ENCODE results near the gene KIF21B. TPM values are rescaled to one million over a fixed set of nuclear protein-coding genes. Genes with fewer than 3 reads are reported as not detected.

Gene KIF21B
- total RNA-seq, 2 experiments from 2014 or later: 45.5 to 46.3 TPM

DNA sequence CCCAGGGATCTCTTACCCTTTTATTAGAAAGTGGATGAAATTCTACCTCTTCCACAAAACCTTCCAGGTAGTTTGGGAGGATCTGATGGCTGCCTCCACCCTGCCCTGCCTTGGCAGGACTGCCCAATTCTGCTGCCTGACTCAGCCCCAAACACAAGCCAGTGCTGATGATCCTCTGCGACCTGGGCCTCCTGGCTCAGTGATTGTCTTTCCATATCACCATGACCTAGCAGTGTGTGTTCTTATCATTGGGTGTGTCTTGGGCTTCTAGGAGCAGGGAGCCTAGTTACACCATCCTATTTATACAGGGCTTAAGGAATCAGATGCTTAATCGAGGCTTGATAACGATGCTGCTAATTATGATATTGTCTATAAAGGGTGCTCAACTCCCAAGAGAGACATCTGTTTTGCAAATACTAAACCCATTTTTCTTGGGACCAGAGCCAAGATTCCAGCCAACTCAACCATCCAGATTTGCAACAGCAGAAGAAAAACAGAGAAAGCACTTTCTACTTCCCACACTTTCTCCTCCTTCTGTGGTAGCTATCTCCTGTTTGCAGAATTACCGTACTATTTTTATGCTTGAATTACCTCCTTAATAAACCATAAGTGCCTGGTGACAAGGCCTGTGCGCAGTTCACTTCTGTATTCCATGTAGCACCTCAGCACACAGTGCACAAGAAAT, 36.5 kb upstream of the KIF21B start:
- CTCF ChIA-PET: no interaction called here
- Mint-ChIP-seq H3K36me3 (ENCODE audit: low read depth) (no peaks in the 10 kb centered on the region), H3K4me1 (ENCODE audit: low read depth) (peaks cover 13% of the 10 kb centered on the region), H3K9me3 (peaks cover 3% of the 10 kb centered on the region), H3K27me3 (ENCODE audit: low read depth) (no peaks in the 10 kb centered on the region), H3K4me3 (no peak overlapping the region), H3K27ac (no peak overlapping the region)
- intact Hi-C loops (cut with micrococcal nuclease): no loop called here
- no peak for DNase-seq

GRCh38 chr1:201059401-201059800, 35.9 kb upstream of the KIF21B start:
- H3K9me3 Mint-ChIP-seq: peaks cover 3% of the 10 kb centered on the region
- H3K27ac Mint-ChIP-seq: no peak overlapping the region
- H3K4me3 Mint-ChIP-seq: no peak overlapping the region
- peaks cover 13% of the 10 kb centered on the region for H3K4me1 Mint-ChIP-seq (ENCODE audit: low read depth)
- H3K36me3 Mint-ChIP-seq (ENCODE audit: low read depth): no peaks in the 10 kb centered on the region
- H3K27me3 Mint-ChIP-seq (ENCODE audit: low read depth): no peaks in the 10 kb centered on the region
- intact Hi-C loops (cut with micrococcal nuclease): no loop called here
- DNase-seq: no peak
- CTCF ChIA-PET: interaction anchor here (0.8 kb wide), 1 partner anchor 88 kb away, joined by 3 read pairs; no protein-coding TSS in a partner anchor

- no peak overlapping the region for H3K27ac Mint-ChIP-seq
- DNase-seq: no peak
- intact Hi-C loops (cut with micrococcal nuclease): no loop called here
- no peaks in the 10 kb centered on the region for H3K36me3 Mint-ChIP-seq (ENCODE audit: low read depth)
- no peaks in the 10 kb centered on the region for H3K27me3 Mint-ChIP-seq (ENCODE audit: low read depth)
- H3K9me3 Mint-ChIP-seq: peaks cover 3% of the 10 kb centered on the region
- CTCF ChIA-PET: interaction anchor here (0.6 kb wide), 1 partner anchor 129 kb away, joined by 3 read pairs; no protein-coding TSS in a partner anchor
- H3K4me3 Mint-ChIP-seq: no peak overlapping the region
- H3K4me1 Mint-ChIP-seq (ENCODE audit: low read depth): peaks cover 13% of the 10 kb centered on the region
Measured at GRCh38 chr1:201054091-201054543, 30.6 kb upstream of the KIF21B start.

GRCh38 chr1:201053155-201053860, 29.8 kb upstream of the KIF21B start:
- Mint-ChIP-seq H3K4me1 (ENCODE audit: low read depth) (peaks cover 13% of the 10 kb centered on the region), H3K27me3 (ENCODE audit: low read depth) (no peaks in the 10 kb centered on the region), H3K4me3 (no peak overlapping the region), H3K36me3 (ENCODE audit: low read depth) (no peaks in the 10 kb centered on the region), H3K27ac (no peak overlapping the region), H3K9me3 (peaks cover 3% of the 10 kb centered on the region)
- no peak for DNase-seq
- intact Hi-C loops (cut with micrococcal nuclease): no loop called here
- CTCF ChIA-PET: interaction anchor here (2.3 kb wide), 1 partner anchor 74 kb away, joined by 10 read pairs; no protein-coding TSS in a partner anchor

DNA sequence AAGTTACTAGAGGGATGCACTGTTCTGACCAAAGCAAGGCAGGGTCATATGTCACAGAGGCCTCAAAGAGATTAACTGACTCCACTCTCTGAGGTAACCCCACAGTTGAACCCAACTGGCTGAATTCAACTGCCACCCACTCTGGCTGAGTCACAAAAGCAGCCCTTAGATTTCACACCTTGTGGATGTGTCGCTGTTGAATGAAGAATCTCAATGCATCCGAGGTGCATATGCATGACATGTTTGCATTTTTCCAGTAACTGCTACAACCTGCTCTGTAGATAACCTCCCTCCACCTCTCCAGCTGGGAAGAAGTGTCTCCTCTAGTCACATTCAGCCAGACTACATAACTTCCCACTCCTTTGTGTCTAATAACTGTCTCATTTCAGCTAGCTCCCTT, 27.9 kb upstream of the KIF21B start:
- H3K4me3 Mint-ChIP-seq: no peak overlapping the region
- no peaks in the 10 kb centered on the region for H3K4me1 Mint-ChIP-seq (ENCODE audit: low read depth)
- H3K27ac Mint-ChIP-seq: no peak overlapping the region
- H3K27me3 Mint-ChIP-seq (ENCODE audit: low read depth): no peaks in the 10 kb centered on the region
- CTCF ChIA-PET: interaction anchor here (1.1 to 2.3 kb wide), 3 partner anchors 26 to 80 kb away, joined by 4 to 10 read pairs (median 5); no protein-coding TSS in a partner anchor
- intact Hi-C loops (cut with micrococcal nuclease): no loop called here
- peak; percentile 25 for DNase-seq
- no peaks in the 10 kb centered on the region for H3K36me3 Mint-ChIP-seq (ENCODE audit: low read depth)
- no peaks in the 10 kb centered on the region for H3K9me3 Mint-ChIP-seq

GRCh38 chr1:201050515-201051277, 27.2 kb upstream of the KIF21B start:
- Mint-ChIP-seq H3K27ac (no peak overlapping the region), H3K27me3 (ENCODE audit: low read depth) (no peaks in the 10 kb centered on the region), H3K36me3 (ENCODE audit: low read depth) (no peaks in the 10 kb centered on the region), H3K4me1 (ENCODE audit: low read depth) (no peaks in the 10 kb centered on the region), H3K4me3 (no peak overlapping the region), H3K9me3 (no peaks in the 10 kb centered on the region)
- no peak for DNase-seq
- CTCF ChIA-PET: interaction anchor here (0.6 to 2.3 kb wide), 4 partner anchors 71 to 88 kb away, joined by 3 to 10 read pairs (median 5); no protein-coding TSS in a partner anchor
- intact Hi-C loops (cut with micrococcal nuclease): no loop called here

DNA sequence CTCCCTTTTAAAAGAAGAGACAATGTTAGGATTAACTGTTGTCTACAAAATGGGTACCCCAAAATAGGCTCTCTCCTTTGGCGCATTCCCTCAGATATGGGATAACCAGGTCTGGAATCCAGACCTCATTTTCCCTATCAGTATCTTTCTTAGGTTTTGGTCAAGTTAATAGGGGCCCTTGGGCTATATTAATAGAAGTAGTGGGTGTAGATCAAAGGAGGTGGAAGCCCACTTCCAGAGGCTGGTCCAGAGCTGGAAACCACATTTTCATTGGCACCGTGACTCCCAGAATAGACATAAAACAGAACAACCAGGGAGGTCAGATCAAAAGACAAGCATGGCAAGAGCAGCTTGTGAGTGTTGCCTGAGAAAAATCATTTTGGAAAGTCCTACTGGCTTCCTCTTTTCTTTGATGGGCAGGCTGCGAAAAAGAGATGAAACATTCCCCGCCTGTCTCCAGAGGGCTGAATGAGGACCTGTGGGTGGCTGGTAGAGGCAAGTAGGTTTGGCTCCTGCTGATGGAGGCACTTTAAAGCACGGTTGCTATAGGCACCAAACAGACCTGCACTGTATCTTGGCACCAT, 25.8 kb upstream of the KIF21B start:
- no peaks in the 10 kb centered on the region for H3K36me3 Mint-ChIP-seq (ENCODE audit: low read depth)
- CTCF ChIA-PET: interaction anchor here (0.8 to 0.9 kb wide), 3 partner anchors 9 to 78 kb away, joined by 3 to 5 read pairs (median 3); no protein-coding TSS in a partner anchor
- no peaks in the 10 kb centered on the region for H3K9me3 Mint-ChIP-seq
- H3K4me1 Mint-ChIP-seq (ENCODE audit: low read depth): no peaks in the 10 kb centered on the region
- no peak for DNase-seq
- no peak overlapping the region for H3K4me3 Mint-ChIP-seq
- intact Hi-C loops (cut with micrococcal nuclease): loop anchor here (10.0 kb wide), 1 partner anchor 245 kb away; no protein-coding TSS in a partner anchor
- H3K27me3 Mint-ChIP-seq (ENCODE audit: low read depth): no peaks in the 10 kb centered on the region
- H3K27ac Mint-ChIP-seq: no peak overlapping the region

DNA sequence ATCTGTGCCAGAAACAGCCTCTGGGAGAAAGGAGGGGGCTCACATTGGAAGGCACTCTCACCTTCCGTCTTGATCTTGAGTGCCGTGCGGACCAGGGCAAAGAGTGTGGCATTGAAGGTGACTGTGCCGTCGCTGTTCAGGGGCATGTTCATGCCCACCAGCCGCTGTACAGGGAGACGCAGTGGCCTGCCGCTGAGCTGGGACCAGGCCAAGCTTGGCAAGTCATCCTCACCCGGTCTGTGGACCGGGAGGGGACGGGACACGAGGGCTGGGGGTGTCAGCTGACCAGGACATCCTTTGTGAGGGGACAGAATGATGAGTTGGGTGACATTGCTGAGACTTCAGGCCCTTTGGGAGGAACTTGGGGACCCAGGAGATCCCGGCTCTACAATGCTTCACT, 25.0 kb upstream of the KIF21B start:
- no peaks in the 10 kb centered on the region for H3K9me3 Mint-ChIP-seq
- DNase-seq: no peak
- H3K27me3 Mint-ChIP-seq (ENCODE audit: low read depth): no peaks in the 10 kb centered on the region
- H3K27ac Mint-ChIP-seq: no peak overlapping the region
- no peaks in the 10 kb centered on the region for H3K4me1 Mint-ChIP-seq (ENCODE audit: low read depth)
- no peak overlapping the region for H3K4me3 Mint-ChIP-seq
- CTCF ChIA-PET: interaction anchor here (0.9 to 2.1 kb wide), 4 partner anchors 10 to 206 kb away, joined by 3 to 13 read pairs (median 4); no protein-coding TSS in a partner anchor
- intact Hi-C loops (cut with micrococcal nuclease): loop anchor here (10.0 kb wide), 1 partner anchor 244 kb away; no protein-coding TSS in a partner anchor
- no peaks in the 10 kb centered on the region for H3K36me3 Mint-ChIP-seq (ENCODE audit: low read depth)

DNA sequence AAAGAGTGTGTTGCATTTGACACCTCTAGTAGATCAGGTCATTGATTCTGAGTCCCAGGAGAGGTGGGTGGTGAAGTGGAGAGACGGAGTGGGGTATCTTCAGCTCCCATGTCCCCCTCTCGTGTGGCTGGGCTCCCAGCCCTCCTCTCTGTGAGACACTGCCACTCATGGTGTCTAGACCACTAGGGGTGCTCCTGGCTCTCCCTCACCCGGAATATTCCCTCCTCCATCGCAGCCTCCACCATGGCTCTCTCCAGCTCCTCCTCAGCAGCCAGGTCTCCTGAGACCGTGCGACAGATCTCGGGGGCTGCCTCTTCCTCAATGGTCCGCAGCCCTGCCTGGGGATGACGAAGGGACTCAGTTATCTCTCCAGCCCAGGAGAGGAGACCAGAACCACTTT, 20.6 kb upstream of the KIF21B start:
- no peak for DNase-seq
- Mint-ChIP-seq H3K27me3 (ENCODE audit: low read depth) (no peaks in the 10 kb centered on the region), H3K9me3 (no peaks in the 10 kb centered on the region), H3K4me1 (ENCODE audit: low read depth) (no peaks in the 10 kb centered on the region), H3K36me3 (ENCODE audit: low read depth) (no peaks in the 10 kb centered on the region), H3K27ac (no peak overlapping the region), H3K4me3 (no peak overlapping the region)
- intact Hi-C loops (cut with micrococcal nuclease): loop anchor here (10.0 kb wide), 1 partner anchor 239 kb away; no protein-coding TSS in a partner anchor
- CTCF ChIA-PET: interaction anchor here (0.9 to 9.3 kb wide), 5 partner anchors 18 to 72 kb away, joined by 3 to 161 read pairs (median 7); no protein-coding TSS in a partner anchor

DNA sequence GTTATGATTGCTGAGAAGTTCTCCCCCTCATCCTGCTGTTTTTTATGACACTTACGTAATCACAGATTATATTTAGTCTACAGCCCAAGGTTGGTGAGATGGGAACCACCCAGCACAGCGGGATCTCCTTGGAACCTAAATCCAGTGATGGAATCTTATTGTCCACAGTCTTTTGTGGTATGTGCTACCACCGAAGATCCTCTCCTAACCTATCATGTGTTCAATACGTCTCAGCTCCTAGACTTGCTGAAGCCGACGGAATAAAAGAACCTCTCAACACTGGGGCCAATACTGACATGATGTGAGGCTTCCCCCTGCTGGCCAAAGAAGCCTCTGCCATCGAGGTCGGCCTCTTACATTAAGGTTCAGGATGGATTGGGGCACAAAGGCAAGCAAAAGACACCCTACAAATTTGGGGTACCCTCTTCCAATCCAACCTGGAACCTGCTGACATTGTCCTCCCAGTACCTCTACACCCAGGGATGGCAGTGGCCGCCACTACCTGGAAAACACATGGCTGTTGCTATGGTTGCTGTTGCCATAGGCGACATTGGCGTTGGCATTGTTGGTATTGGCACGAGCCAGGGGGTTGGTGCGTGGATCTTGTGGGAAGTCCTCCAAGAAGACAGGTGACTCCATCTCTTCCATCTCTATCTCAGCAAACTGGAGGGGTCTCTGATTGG, 19.4 kb upstream of the KIF21B start:
- peak; percentile 83 for DNase-seq
- Mint-ChIP-seq H3K4me1 (ENCODE audit: low read depth) (no peaks in the 10 kb centered on the region), H3K36me3 (ENCODE audit: low read depth) (no peaks in the 10 kb centered on the region), H3K9me3 (no peaks in the 10 kb centered on the region), H3K4me3 (no peak overlapping the region), H3K27me3 (ENCODE audit: low read depth) (no peaks in the 10 kb centered on the region), H3K27ac (no peak overlapping the region)
- CTCF ChIA-PET: interaction anchor here (0.7 to 9.3 kb wide), 11 partner anchors 15 to 420 kb away, joined by 3 to 161 read pairs (median 7); no protein-coding TSS in a partner anchor
- intact Hi-C loops (cut with micrococcal nuclease): loop anchor here (1.0 to 10.0 kb wide), 8 partner anchors 24 to 484 kb away; no protein-coding TSS in a partner anchor

DNA sequence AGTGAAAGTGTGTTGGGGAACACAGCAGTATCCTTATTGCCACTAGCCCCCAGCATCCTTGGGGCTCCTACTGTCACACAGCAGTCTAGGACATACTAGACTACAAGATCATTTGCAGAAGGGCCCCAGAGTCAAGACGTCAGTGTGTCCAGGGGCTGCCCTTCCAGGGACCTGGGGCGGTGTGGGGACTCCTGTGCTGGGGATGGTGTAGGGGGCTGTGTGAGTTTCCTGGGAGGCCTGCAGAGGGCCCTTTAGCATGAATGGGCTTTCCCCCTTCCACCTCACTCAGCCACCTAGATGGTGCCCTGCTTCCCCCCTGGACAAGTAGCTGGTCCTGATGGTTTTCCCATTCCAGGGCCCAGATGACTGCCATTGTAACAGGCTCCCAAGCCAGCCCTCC, 17.5 kb upstream of the KIF21B start:
- Mint-ChIP-seq H3K27ac (no peak overlapping the region), H3K4me1 (ENCODE audit: low read depth) (no peaks in the 10 kb centered on the region), H3K9me3 (no peaks in the 10 kb centered on the region), H3K36me3 (ENCODE audit: low read depth) (no peaks in the 10 kb centered on the region), H3K4me3 (no peak overlapping the region), H3K27me3 (ENCODE audit: low read depth) (no peaks in the 10 kb centered on the region)
- CTCF ChIA-PET: interaction anchor here (1.2 to 9.3 kb wide), 7 partner anchors 15 to 174 kb away, joined by 3 to 161 read pairs (median 13); no protein-coding TSS in a partner anchor
- no peak for DNase-seq
- intact Hi-C loops (cut with micrococcal nuclease): loop anchor here (10.0 kb wide), 1 partner anchor 236 kb away; no protein-coding TSS in a partner anchor

Data from activated naive CD4-positive, alpha-beta T cell treated with anti-CD3 and anti-CD28 coated beads for 36 hours (primary cell).